Retinal pigment epithelial cell (primary cell): ENCODE results near the gene POLN.
"Not testable (repeated sequence)": the region's sequence is repeated elsewhere in the genome, so short reads cannot be mapped to it uniquely, and the experiment has no call there.

ENCODE experiments used
- DNase-seq: peaks from one replicate; pipeline ENCODE4 v3.0.0-alpha.2; 2010; ENCODE audit warnings: low read depth
- H3K4me3 ChIP-seq: 2 replicates; pipeline ENCODE4 v1.5.1; 2011; ENCODE audit warnings: mild to moderate bottlenecking, low read length, control low read depth, moderate library complexity
- TF ChIP-seq, protein P1 (sequence below): conservative IDR thresholded peaks from 2 replicates; pipeline ENCODE4 v1.5.1; 2011; ENCODE audit warnings: low read depth, low read length, control low read depth, inconsistent platforms

POLN gene

DNA sequence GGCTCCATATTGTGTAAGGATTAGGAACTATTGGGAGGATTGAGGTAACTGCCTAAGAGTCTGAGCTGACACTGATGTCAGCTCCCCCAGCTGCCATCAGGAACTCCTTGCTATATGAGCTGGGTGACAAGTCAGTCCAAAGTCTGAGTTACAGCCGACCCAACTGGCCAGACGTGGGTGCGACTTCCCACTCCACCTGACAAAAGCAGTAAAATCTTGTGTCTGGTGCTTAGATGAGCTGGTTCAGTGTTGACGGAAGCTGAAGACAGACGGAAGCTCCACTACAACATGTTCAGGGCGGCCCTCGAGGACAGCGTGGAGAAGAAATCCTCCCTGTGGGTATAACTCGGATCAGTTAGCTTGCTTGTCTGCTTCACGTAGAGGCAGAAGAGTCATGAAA, 205.6 kb downstream of the POLN start:
- TF ChIP-seq, protein P1, sequence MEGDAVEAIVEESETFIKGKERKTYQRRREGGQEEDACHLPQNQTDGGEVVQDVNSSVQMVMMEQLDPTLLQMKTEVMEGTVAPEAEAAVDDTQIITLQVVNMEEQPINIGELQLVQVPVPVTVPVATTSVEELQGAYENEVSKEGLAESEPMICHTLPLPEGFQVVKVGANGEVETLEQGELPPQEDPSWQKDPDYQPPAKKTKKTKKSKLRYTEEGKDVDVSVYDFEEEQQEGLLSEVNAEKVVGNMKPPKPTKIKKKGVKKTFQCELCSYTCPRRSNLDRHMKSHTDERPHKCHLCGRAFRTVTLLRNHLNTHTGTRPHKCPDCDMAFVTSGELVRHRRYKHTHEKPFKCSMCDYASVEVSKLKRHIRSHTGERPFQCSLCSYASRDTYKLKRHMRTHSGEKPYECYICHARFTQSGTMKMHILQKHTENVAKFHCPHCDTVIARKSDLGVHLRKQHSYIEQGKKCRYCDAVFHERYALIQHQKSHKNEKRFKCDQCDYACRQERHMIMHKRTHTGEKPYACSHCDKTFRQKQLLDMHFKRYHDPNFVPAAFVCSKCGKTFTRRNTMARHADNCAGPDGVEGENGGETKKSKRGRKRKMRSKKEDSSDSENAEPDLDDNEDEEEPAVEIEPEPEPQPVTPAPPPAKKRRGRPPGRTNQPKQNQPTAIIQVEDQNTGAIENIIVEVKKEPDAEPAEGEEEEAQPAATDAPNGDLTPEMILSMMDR, result no peak
- no peak for DNase-seq
- H3K4me3 ChIP-seq, result no peak overlapping the region

DNA sequence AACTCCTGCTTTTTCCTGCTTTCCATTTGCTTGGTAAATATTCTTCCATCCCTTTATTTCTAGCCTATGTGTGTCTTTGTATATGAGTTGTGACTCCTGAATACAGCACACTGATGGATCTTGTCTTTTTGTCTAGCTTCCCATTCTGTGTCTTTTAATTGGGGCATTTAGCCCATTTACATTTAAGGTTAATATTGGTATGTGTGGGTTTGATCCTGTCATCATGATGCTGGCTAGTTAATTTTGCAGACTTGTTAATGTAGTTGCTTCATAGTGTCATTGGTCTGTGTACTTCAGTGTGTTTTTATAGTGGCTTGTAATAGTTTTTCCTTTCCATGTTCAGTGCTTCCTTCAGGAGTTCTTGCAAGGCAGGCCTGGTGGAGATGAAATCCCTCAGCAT, 210.8 kb downstream of the POLN start:
- not testable (repeated sequence) for DNase-seq, H3K4me3 ChIP-seq

DNA sequence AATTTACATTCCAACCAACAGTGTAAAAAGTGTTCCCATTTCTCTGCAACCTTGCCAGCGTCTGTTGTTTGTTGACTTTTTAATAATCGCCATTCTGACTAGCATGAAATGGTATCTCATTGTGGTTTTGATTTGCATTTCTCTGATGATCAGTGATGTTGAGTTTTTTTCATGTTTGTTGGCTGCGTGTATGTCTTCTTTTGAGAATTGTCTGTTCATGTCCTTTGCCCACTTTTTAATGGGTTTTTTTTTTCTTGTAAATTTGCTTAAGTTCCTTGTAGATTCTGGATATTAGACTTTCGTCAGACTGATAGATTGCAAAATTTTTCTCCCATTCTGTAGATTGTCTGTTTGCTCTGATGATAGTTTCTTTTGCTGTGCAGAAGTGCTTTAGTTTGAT, 214.8 kb downstream of the POLN start:
- not testable (repeated sequence) for DNase-seq, H3K4me3 ChIP-seq

DNA sequence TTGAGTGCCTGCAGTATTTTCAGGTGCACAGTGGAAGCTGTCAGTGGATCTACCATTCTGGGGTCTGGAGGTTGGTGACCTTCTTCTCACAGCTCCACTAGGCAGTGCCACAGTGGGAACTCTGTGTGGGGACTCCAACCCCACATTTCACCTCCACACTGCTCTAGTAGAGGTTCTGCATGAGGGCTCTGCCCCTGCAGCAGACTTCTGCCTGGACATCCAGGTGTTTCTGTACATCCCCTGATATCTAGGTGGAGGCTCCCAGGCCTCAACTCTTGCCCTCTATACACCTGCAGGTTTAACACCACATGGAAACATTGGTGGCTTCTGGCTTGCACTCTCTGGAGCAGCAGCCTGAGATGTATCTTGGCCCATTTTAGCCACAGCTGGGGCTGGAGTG, 216.1 kb downstream of the POLN start:
- no peak overlapping the region for H3K4me3 ChIP-seq
- no peak for DNase-seq
- TF ChIP-seq, protein P1, result no peak

DNA sequence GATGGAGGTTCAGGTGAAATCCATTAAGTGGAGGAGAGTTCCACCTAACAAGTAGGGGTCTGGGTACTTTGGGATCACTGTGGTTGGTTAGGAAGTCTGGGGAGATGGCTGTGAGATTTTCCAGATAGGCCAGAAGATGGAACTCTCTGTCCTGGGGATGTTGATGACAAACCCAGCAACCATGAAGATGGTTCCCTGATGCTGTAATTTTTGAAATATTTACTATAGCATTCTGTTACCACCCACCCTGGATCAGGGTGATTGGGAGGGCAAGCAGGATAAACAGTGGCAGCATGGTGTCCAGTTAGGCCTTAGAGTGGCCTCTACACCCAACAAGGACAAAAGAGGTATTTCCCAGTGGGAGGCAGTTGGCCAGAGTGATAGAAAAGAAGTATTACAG, 217.2 kb downstream of the POLN start:
- TF ChIP-seq, protein P1, result no peak
- DNase-seq, result no peak
- no peak overlapping the region for H3K4me3 ChIP-seq
